ENCODE measurements around the gene TMEM163.

The TMEM163 gene

GRCh38 chr2:134679294-134679693 lies 39.5 kb downstream of the TMEM163 start:
- no peak for DNase-seq (ENCODE audit: extremely low read depth, low read depth)
- no peak for TF ChIP-seq CTCF (IDR thresholded peaks at IDR 0.05; ENCODE audit: low read depth, low read length)

DNA sequence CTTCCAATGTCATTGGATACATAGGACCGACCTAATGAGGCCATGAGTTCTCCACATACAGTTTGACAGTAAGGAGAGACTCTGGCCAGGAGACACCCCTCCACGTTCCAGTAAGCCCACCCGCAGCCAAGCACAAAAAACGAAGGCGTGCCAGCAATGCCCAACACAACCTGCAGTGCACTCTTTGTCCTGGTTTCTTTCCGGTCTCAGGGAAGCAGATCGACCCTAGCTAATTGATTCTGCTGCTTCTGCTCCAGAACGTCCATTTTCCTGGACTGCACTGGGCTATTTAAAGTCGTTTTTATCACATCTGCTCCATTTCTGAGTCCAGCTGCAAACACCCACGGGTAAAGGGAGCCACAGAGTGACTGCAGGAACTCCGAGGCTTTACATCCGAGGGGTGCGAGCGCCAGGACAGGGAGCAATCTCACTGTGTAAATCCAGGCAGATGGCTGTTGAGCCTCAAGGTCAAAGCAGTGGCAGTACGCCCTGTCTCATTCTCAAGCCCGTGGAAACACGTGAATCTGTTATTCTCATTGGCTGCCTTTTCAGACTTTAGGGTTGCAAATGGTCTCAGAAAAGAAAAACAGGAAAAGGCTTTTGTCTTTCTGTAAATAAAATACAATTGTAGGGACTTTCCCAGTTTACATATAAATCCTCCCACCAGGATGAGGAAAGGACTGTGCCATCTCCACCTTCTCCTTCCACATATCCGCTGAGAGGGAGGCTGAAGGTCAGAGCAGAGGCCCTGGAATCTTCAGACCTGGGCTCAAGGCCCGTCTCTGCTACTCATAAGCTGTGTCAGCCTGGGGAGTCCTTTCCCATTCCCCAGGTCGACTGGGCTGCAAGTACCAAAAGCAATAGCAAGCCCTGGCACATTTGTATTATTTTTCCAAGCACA lies 40.7 kb downstream of the TMEM163 start:
- DNase-seq (ENCODE audit: extremely low read depth, low read depth): no peak
- no peak for TF ChIP-seq CTCF (IDR thresholded peaks at IDR 0.05; ENCODE audit: low read depth, low read length)

DNA sequence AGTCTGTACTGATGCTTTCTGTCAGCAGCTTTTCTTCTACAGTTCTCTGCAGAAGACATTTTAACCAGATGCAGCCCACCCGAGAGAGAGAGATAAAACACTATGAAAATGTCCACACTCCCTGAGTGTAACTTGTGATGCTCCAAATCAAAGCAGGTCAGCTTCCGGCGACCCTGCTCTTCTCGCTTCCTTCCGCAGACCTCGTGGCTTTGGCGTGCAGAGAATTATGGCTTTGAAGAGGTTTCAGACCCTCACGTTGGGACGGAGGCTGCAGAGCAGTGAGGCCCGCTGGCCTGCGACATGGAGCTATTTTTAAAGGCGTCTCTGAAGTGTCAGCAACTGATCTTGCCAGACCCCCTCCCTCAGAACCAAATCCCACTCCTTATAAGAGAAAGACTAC lies 41.8 kb downstream of the TMEM163 start:
- DNase-seq (ENCODE audit: extremely low read depth, low read depth): no peak
- no peak for TF ChIP-seq CTCF (IDR thresholded peaks at IDR 0.05; ENCODE audit: low read depth, low read length)

DNA sequence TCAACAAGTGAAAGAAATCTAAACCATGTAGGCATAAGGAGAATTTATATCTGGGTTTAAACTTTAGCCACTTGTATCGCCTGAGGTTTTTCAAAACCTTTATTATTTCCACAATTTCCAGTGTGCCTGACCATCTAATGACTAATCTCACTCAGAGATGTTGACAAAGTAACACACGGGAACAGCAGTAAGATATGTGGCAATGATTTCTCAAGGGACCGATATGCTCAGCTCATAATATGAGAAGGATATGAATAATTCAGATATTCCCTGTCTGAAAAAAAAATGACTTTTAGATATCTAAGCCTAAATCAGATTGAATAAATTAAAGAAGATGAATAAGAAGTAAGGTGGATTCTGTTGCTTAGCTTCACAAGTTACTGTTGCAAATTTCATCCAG lies 43.5 kb downstream of the TMEM163 start:
- DNase-seq (ENCODE audit: extremely low read depth, low read depth): no peak
- no peak for TF ChIP-seq CTCF (IDR thresholded peaks at IDR 0.05; ENCODE audit: low read depth, low read length)

- no peak for TF ChIP-seq CTCF (IDR thresholded peaks at IDR 0.05; ENCODE audit: low read depth, low read length)
- no peak for DNase-seq (ENCODE audit: extremely low read depth, low read depth)
Observed at GRCh38 chr2:134674687-134675086, 44.1 kb downstream of the TMEM163 start.

- TF ChIP-seq CTCF (IDR thresholded peaks at IDR 0.05; ENCODE audit: low read depth, low read length): no peak
- no peak for DNase-seq (ENCODE audit: extremely low read depth, low read depth)
Observed at GRCh38 chr2:134671513-134671912, 47.3 kb downstream of the TMEM163 start.

DNA sequence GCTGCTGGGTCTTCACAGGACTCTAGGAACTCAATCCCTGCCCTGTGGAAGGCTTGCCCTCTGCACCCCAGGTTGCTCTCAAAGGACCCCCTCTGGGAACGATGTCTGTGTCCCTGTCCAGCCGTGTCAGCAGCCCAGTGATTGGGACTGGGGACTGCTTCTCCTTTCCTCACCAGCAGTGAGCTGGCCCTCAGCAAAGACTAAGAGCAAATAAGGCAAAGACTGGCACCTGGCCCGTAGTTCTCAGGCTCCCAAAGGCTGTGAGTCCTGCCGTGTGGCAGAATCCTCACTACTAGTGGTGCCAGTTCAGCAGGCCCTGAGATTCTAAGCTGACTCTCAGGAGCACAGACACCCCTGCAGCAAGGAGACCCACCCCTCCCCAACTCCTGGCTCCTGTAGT lies 47.8 kb downstream of the TMEM163 start:
- TF ChIP-seq CTCF (IDR thresholded peaks at IDR 0.05; ENCODE audit: low read depth, low read length): no peak
- no peak for DNase-seq (ENCODE audit: extremely low read depth, low read depth)

Data from AG09319 (cell line).